ENCODE measurements around the gene ZSWIM6.

Gene ZSWIM6

GRCh38 chr5:61567337-61567736 lies 235.3 kb downstream of the ZSWIM6 start:
- DNase-seq: no peak

GRCh38 chr5:61569353-61569752 lies 237.3 kb downstream of the ZSWIM6 start:
- DNase-seq: no peak

GRCh38 chr5:61570767-61571166 lies 238.7 kb downstream of the ZSWIM6 start:
- no peak for DNase-seq

GRCh38 chr5:61572959-61573358 lies 240.9 kb downstream of the ZSWIM6 start:
- no peak for DNase-seq

- DNase-seq: no peak
Observed at GRCh38 chr5:61575103-61575502, 243.0 kb downstream of the ZSWIM6 start.

- no peak for DNase-seq
Observed at GRCh38 chr5:61575581-61575980, 243.5 kb downstream of the ZSWIM6 start.

GRCh38 chr5:61576556-61576955 lies 244.5 kb downstream of the ZSWIM6 start:
- DNase-seq: no peak

- DNase-seq: no peak
Observed at GRCh38 chr5:61578858-61579503, 246.9 kb downstream of the ZSWIM6 start.

- no peak for DNase-seq
Observed at GRCh38 chr5:61582205-61582820, 250.3 kb downstream of the ZSWIM6 start.

- no peak for DNase-seq
Observed at GRCh38 chr5:61582887-61583286, 250.8 kb downstream of the ZSWIM6 start.

GRCh38 chr5:61586096-61587084 lies 254.3 kb downstream of the ZSWIM6 start:
- DNase-seq: peak in 1 of 2 donors; percentile 29

GRCh38 chr5:61587125-61587524 lies 255.1 kb downstream of the ZSWIM6 start:
- no peak for DNase-seq

- no peak for DNase-seq
Observed at GRCh38 chr5:61588216-61588615, 256.2 kb downstream of the ZSWIM6 start.

GRCh38 chr5:61589946-61590345 lies 257.9 kb downstream of the ZSWIM6 start:
- no peak for DNase-seq

GRCh38 chr5:61590473-61590872 lies 258.4 kb downstream of the ZSWIM6 start:
- no peak for DNase-seq

- no peak for DNase-seq
Observed at GRCh38 chr5:61591859-61592258, 259.8 kb downstream of the ZSWIM6 start.

GRCh38 chr5:61595426-61595825 lies 263.4 kb downstream of the ZSWIM6 start:
- no peak for DNase-seq
